K562 (cell line): ENCODE data around the gene ADAM15. TPM values are rescaled to one million over a fixed set of nuclear protein-coding genes. Genes with fewer than 3 reads are reported as not detected.

Experiments used
- AFF1 ChIP-seq, 2 experiments: fragments of 450-650 bp; IDR thresholded peaks; 2 replicates each; pipeline ENCODE4 v1.6.1; 2018; ENCODE audit warnings: mild to moderate bottlenecking in 2 of 2, low read depth in 1 of 2; ENCODE audit not compliant: partially characterized antibody in 2 of 2
- CREB3L1 ChIP-seq: fragments of 450-650 bp; IDR thresholded peaks from 2 replicates; pipeline ENCODE4 v1.6.1; 2014; ENCODE audit warnings: low read depth, mild to moderate bottlenecking, moderate library complexity, borderline replicate concordance
- CXXC5 ChIP-seq: fragments of 250-450 bp; sonication (Bioruptor Pico); IDR thresholded peaks from 2 replicates; pipeline ENCODE4 v1.8.0; 2022; ENCODE audit warnings: inconsistent platforms, mild to moderate bottlenecking, moderate library complexity
- FOXA1 ChIP-seq: fragments of 450-650 bp; IDR thresholded peaks from 2 replicates; pipeline ENCODE4 v1.6.1; 2016; ENCODE audit warnings: mild to moderate bottlenecking, borderline replicate concordance
- HDAC1 ChIP-seq, 2 experiments: fragments of 450-650 bp; IDR thresholded peaks; 2 replicates each; pipeline ENCODE4 v1.6.1; 2016 to 2017; ENCODE audit warnings: inconsistent platforms in 1 of 2, mild to moderate bottlenecking in 1 of 2, moderate library complexity in 1 of 2
- NFRKB ChIP-seq: fragments of 450-650 bp; IDR thresholded peaks from 2 replicates; pipeline ENCODE4 v1.6.1; 2016; ENCODE audit warnings: low read depth
- PML ChIP-seq: IDR thresholded peaks from 2 replicates; pipeline ENCODE4 v1.6.1; 2012; ENCODE audit warnings: low read length, inconsistent platforms
- PYGO2 ChIP-seq: fragments of 450-650 bp; IDR thresholded peaks from 2 replicates; pipeline ENCODE4 v1.6.1; 2016; ENCODE audit warnings: mild to moderate bottlenecking, missing genetic modification characterization, moderate library complexity, missing compliant biosample characterization
- RAD21 ChIP-seq, 2 experiments: fragments of 250-450 bp in 1 of 2; fragments of 450-650 bp in 1 of 2; sonication (Bioruptor Pico) in 1 of 2; formaldehyde crosslinking in 1 of 2; IDR thresholded peaks in 1 of 2; conservative IDR thresholded peaks in 1 of 2; 2 replicates each; pipeline versions ENCODE4 v1.4.0 to v1.8.0; 2020 to 2022; ENCODE audit warnings: mild to moderate bottlenecking in 2 of 2, moderate library complexity in 1 of 2
- RBM25 ChIP-seq: fragments of 200-400 bp; formaldehyde crosslinking; IDR thresholded peaks from 2 replicates; pipeline ENCODE4 v1.6.1; 2018; ENCODE audit warnings: low read length, low read depth, moderate library complexity; ENCODE audit not compliant: severe bottlenecking
- SAFB ChIP-seq: fragments of 200-400 bp; formaldehyde crosslinking; IDR thresholded peaks from 2 replicates; pipeline ENCODE4 v1.6.1; 2017; ENCODE audit warnings: low read depth, low read length, borderline replicate concordance
- TEAD2 ChIP-seq: fragments of 450-650 bp; IDR thresholded peaks from 2 replicates; pipeline ENCODE4 v1.6.1; 2016; ENCODE audit warnings: missing genetic modification characterization, control low read depth, missing compliant biosample characterization
- ZFP1 ChIP-seq: fragments of 450-650 bp; formaldehyde crosslinking; IDR thresholded peaks from 2 replicates; pipeline ENCODE4 v1.4.0; 2020; ENCODE audit warnings: mild to moderate bottlenecking, mixed read lengths
- ZNF197 ChIP-seq: fragments of 200-800 bp; sonication (Bioruptor generic); IDR thresholded peaks from 2 replicates; pipeline ENCODE4 v1.6.1; 2016; ENCODE audit warnings: low read depth, missing genetic modification characterization, missing compliant biosample characterization
- ZNF3 ChIP-seq: fragments of 250-450 bp; sonication (Bioruptor Pico); IDR thresholded peaks from 2 replicates; pipeline ENCODE4 v1.5.0; 2021; ENCODE audit warnings: mild to moderate bottlenecking, moderate library complexity
- ZNF551 ChIP-seq: fragments of 250-450 bp; sonication (Bioruptor Pico); IDR thresholded peaks from 2 replicates; pipeline ENCODE4 v1.5.0; 2021; ENCODE audit warnings: mild to moderate bottlenecking, moderate library complexity
- ZNF717 ChIP-seq: fragments of 250-450 bp; sonication (Bioruptor Pico); IDR thresholded peaks from 2 replicates; pipeline ENCODE4 v1.5.0; 2021
- polyA plus RNA-seq, 8 experiments: library from polyadenylated mRNA; depleted of rRNA in 4 of 8; stranded (reverse) in 5 of 8; unstranded in 3 of 8; fragments of >200 nt; fragmentation: Nextera tagmentation in 2 of 8; fragmentation: Illumina TruSeq in 1 of 8; extraction: Ambion mirVana in 2 of 8; extraction: Trizol in 1 of 8; gene quantifications; 2 replicates each; pipeline versions ENCODE4 v1.2.1 to v1.2.3, GENCODE V29; 2011 to 2014; ENCODE audit warnings: inconsistent platforms in 1 of 8, missing spikeins in 1 of 8
- total RNA-seq, 7 experiments: library from RNA; depleted of rRNA in 6 of 7; stranded (reverse); fragments of >200 nt in 6 of 7; fragmentation: Illumina TruSeq in 2 of 7; extraction: Trizol in 2 of 7; gene quantifications; 2 replicates each; pipeline versions ENCODE4 v1.2.1 to v1.2.3, GENCODE V29; 2011 to 2021; ENCODE audit warnings: low replicate concordance in 1 of 7
- TF ChIP-seq, protein P1 (sequence below): fragments of 450-650 bp; IDR thresholded peaks from 2 replicates; pipeline ENCODE4 v1.6.1; 2018; ENCODE audit warnings: mild to moderate bottlenecking, low read depth; ENCODE audit not compliant: partially characterized antibody

ADAM15 gene
- total and polyA plus RNA-seq, 9 of the 15 experiments (the other 6 are each of a cell fraction or from before 2014, with no cell fraction given): 0.69 to 72.3 (median 32.8) TPM

DNA sequence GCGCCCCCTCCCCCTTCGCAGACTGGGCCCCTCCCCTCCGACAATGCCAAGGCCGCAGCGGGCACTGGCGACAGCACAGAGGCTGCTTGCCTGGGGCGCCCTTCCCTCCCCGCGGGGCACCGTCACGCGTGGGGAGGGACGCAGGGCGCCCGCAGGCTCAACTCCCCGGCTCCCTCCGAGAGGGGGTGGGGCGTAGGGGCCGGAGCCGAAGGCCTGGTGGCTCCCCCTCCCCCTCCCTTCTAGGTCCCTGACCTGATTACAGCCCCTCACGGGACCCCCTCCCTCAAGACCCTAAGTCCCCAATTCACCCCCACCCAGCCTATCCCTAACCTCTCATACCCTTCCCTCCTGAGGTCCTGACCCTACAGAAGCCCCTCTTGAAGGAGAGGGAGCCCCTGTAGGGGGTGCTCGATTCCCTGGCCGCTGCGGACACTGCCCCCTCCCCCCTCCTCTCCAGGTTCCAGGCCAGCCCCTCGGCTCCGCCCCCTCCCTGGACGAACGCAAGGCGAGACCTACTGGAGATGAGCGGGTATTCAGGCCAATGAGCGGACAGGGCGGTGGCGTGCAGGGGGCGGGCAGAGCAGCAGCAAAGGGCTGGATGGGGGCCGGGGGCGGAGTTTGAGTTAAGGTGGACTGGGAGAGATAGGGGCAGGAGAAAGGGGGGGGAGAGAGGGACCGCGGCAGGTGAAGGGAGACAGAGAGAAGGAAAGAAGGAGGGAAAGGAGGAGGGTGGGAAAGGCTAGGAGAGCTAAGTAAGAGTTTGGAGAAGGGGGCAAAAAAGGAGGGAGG, 49.2 kb upstream of the ADAM15 start (continued):
- TF ChIP-seq AFF1 (IDR thresholded peaks at IDR 0.05; ENCODE audit: low read depth in 1 of 2, partially characterized antibody in 2 of 2) (peak in 1 of 2 experiments; percentile 96), ZNF717 (CRISPR knock-in tag) (no peak), CXXC5 (CRISPR knock-in tag) (peak; percentile 49), ZFP1 (CRISPR knock-in tag) (no peak), PYGO2 (tag) (peak; percentile 24; the same call in 1 of the 2 replicates), ZNF551 (CRISPR knock-in tag) (no peak), CREB3L1 (peak; percentile 62; the same call in 1 of the 2 replicates), PML (no peak), TEAD2 (tag) (no peak), RAD21 (CRISPR knock-in tag; conservative IDR thresholded peaks at IDR 0.05 in 1 of 2, IDR thresholded peaks at IDR 0.05 in 1 of 2) (peak; percentile 17 to 40; a peak in 2 of 4 replicates), HDAC1 (IDR thresholded peaks at IDR 0.05) (peak in 1 of 2 experiments; percentile 81; a peak in 2 of 4 replicates), SAFB (peak; percentile 100), NFRKB (peak; percentile 80; the same call in 1 of the 2 replicates), ZNF197 (peak; percentile 15; the same call in 1 of the 2 replicates), FOXA1 (no peak), ZNF3 (no peak), RBM25 (no peak)
- TF ChIP-seq, protein P1, sequence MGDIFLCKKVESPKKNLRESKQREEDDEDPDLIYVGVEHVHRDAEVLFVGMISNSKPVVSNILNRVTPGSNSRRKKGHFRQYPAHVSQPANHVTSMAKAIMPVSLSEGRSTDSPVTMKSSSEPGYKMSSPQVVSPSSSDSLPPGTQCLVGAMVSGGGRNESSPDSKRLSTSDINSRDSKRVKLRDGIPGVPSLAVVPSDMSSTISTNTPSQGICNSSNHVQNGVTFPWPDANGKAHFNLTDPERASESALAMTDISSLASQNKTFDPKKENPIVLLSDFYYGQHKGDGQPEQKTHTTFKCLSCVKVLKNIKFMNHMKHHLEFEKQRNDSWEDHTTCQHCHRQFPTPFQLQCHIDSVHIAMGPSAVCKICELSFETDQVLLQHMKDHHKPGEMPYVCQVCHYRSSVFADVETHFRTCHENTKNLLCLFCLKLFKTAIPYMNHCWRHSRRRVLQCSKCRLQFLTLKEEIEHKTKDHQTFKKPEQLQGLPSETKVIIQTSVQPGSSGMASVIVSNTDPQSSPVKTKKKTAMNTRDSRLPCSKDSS: no peak
